IPS DF 19.7 (cell line): ENCODE data around the gene EXOC4.
"Not testable (repeated sequence)": the region's sequence is repeated elsewhere in the genome, so short reads cannot be mapped to it uniquely, and the experiment has no call there.

ENCODE experiments used
- DNase-seq: peaks from one replicate; pipeline ENCODE4 v3.0.0-alpha.2; 2013; ENCODE audit warnings: low read depth, low spot score

The EXOC4 gene

GRCh38 chr7:133252858-133253518, at the start of gene EXOC4:
EXOC4 (plus strand) TSS chr7:133253078.
- peak; percentile 93 for DNase-seq

GRCh38 chr7:133203490-133203889, 49.4 kb upstream of the EXOC4 start:
- DNase-seq: no peak

- DNase-seq: no peak
Measured at GRCh38 chr7:133207687-133208086, 45.2 kb upstream of the EXOC4 start.

- DNase-seq: not testable (repeated sequence)
Measured at GRCh38 chr7:133210817-133211216, 42.1 kb upstream of the EXOC4 start.

- not testable (repeated sequence) for DNase-seq
Measured at GRCh38 chr7:133213772-133214171, 39.1 kb upstream of the EXOC4 start.

GRCh38 chr7:133217773-133218172, 35.1 kb upstream of the EXOC4 start:
- DNase-seq: no peak

GRCh38 chr7:133230591-133231194, 22.2 kb upstream of the EXOC4 start:
- no peak for DNase-seq

GRCh38 chr7:133233142-133233541, 19.7 kb upstream of the EXOC4 start:
- no peak for DNase-seq

GRCh38 chr7:133234961-133235875, 17.7 kb upstream of the EXOC4 start:
- DNase-seq: no peak

GRCh38 chr7:133237545-133237944, 15.3 kb upstream of the EXOC4 start:
- no peak for DNase-seq

GRCh38 chr7:133240302-133240701, 12.6 kb upstream of the EXOC4 start:
- no peak for DNase-seq

GRCh38 chr7:133246558-133246957, 6.3 kb upstream of the EXOC4 start:
- DNase-seq: no peak

GRCh38 chr7:133248901-133249300, 4.0 kb upstream of the EXOC4 start:
- no peak for DNase-seq

- DNase-seq: no peak
Measured at GRCh38 chr7:133252506-133252857, 396 bp upstream of the EXOC4 start.

- no peak for DNase-seq
Measured at GRCh38 chr7:133253519-133253875, 619 bp downstream of the EXOC4 start.

- no peak for DNase-seq
Measured at GRCh38 chr7:133255486-133255885, 2.6 kb downstream of the EXOC4 start.

- no peak for DNase-seq
Measured at GRCh38 chr7:133258174-133258573, 5.3 kb downstream of the EXOC4 start.

- no peak for DNase-seq
Measured at GRCh38 chr7:133265821-133266220, 12.9 kb downstream of the EXOC4 start.

GRCh38 chr7:133268355-133268754, 15.5 kb downstream of the EXOC4 start:
- no peak for DNase-seq

GRCh38 chr7:133272336-133272735, 19.5 kb downstream of the EXOC4 start:
- no peak for DNase-seq

GRCh38 chr7:133273227-133273626, 20.3 kb downstream of the EXOC4 start:
- no peak for DNase-seq

GRCh38 chr7:133274265-133274664, 21.4 kb downstream of the EXOC4 start:
- no peak for DNase-seq

GRCh38 chr7:133275008-133275407, 22.1 kb downstream of the EXOC4 start:
- DNase-seq: no peak
